MM.1S (cell line): Measurements from ENCODE around the gene XPNPEP2.

ENCODE experiments used
- DNase-seq: peaks from one replicate; pipeline ENCODE4 v3.0.0-alpha.2; 2015
- H2AFZ ChIP-seq: fragments of 300-600 bp; sonication (generic); 2 replicates; pipeline ENCODE4 v1.6.0; 2016; ENCODE audit warnings: antibody characterized with exemption, low read length
- H3F3A ChIP-seq: fragments of 300-600 bp; sonication (generic); 2 replicates; pipeline ENCODE4 v1.6.1; 2016; ENCODE audit warnings: mild to moderate bottlenecking, antibody characterized with exemption, low read length, moderate library complexity, mixed read lengths; ENCODE audit not compliant: insufficient read depth
- H3K27ac ChIP-seq: fragments of 300-600 bp; sonication (generic); 2 replicates; pipeline ENCODE4 v1.5.1; 2016; ENCODE audit warnings: mild to moderate bottlenecking, low read length
- H3K27me3 ChIP-seq: fragments of 300-600 bp; sonication (generic); replicated peaks from 2 replicates; pipeline ENCODE4 v1.6.0; 2016; ENCODE audit warnings: low read length; ENCODE audit not compliant: insufficient read depth
- H3K36me3 ChIP-seq: fragments of 300-600 bp; sonication (generic); replicated peaks from 2 replicates; pipeline ENCODE4 v1.6.1; 2016; ENCODE audit warnings: mild to moderate bottlenecking, low read length, mixed read lengths; ENCODE audit not compliant: insufficient read depth
- H3K4me1 ChIP-seq: fragments of 300-600 bp; sonication (generic); 2 replicates; pipeline ENCODE4 v1.6.1; 2016; ENCODE audit warnings: low read length, mixed read lengths
- H3K4me2 ChIP-seq: fragments of 300-600 bp; sonication (generic); 2 replicates; pipeline ENCODE4 v1.6.0; 2016; ENCODE audit warnings: low read depth, low read length
- H3K4me3 ChIP-seq: fragments of 300-600 bp; sonication (generic); 2 replicates; pipeline ENCODE4 v1.5.1; 2016; ENCODE audit warnings: low read length, mixed read lengths
- H3K79me2 ChIP-seq: fragments of 300-600 bp; sonication (generic); 2 replicates; pipeline ENCODE4 v1.6.1; 2016; ENCODE audit warnings: mixed run types, low read length, mixed read lengths
- H3K9ac ChIP-seq: fragments of 300-600 bp; sonication (generic); 2 replicates; pipeline ENCODE4 v1.6.1; 2016; ENCODE audit warnings: low read length, mixed read lengths
- H3K9me2 ChIP-seq: fragments of 300-600 bp; sonication (generic); replicated peaks from 2 replicates; pipeline ENCODE4 v1.6.1; 2016; ENCODE audit warnings: mild to moderate bottlenecking, low read length, mixed read lengths; ENCODE audit not compliant: insufficient read depth
- H3K9me3 ChIP-seq: fragments of 300-600 bp; sonication (generic); replicated peaks from 2 replicates; pipeline ENCODE4 v1.6.1; 2016; ENCODE audit warnings: mild to moderate bottlenecking, low read length, mixed read lengths; ENCODE audit not compliant: insufficient read depth
- H4K20me1 ChIP-seq: fragments of 300-600 bp; sonication (generic); 2 replicates; pipeline ENCODE4 v1.6.1; 2016; ENCODE audit warnings: mild to moderate bottlenecking, low read length, moderate library complexity, mixed read lengths; ENCODE audit not compliant: insufficient read depth
- CTCF ChIP-seq: fragments of 300-600 bp; sonication (generic); IDR thresholded peaks from 2 replicates; pipeline ENCODE4 v1.5.1; 2016; ENCODE audit warnings: antibody characterized with exemption, low read length, mixed read lengths
- EZH2 ChIP-seq: fragments of 300-600 bp; sonication (generic); optimal IDR thresholded peaks from 2 replicates; pipeline ENCODE3; 2017; ENCODE audit warnings: low read depth, mild to moderate bottlenecking, antibody characterized with exemption, low read length, mixed read lengths
- EZH2phosphoT487 ChIP-seq: fragments of 300-600 bp; sonication (generic); IDR thresholded peaks from 2 replicates; pipeline ENCODE4 v1.6.1; 2018; ENCODE audit warnings: antibody characterized with exemption, low read length

Gene XPNPEP2

GRCh38 chrX:129705377-129705925, 33.3 kb upstream of the XPNPEP2 start:
- H3K9me3 ChIP-seq: no peaks in the 10 kb centered on the region
- no peaks in the 10 kb centered on the region for H3K27me3 ChIP-seq
- H3K4me1 ChIP-seq: no peaks in the 10 kb centered on the region
- no peaks in the 10 kb centered on the region for H3F3A ChIP-seq
- H2AFZ ChIP-seq: no peak overlapping the region
- no peaks in the 10 kb centered on the region for H3K36me3 ChIP-seq
- no peaks in the 10 kb centered on the region for H4K20me1 ChIP-seq
- no peak for DNase-seq
- H3K4me2 ChIP-seq: no peak overlapping the region
- TF ChIP-seq CTCF (no peak), EZH2 (no peak), EZH2phosphoT487 (no peak)
- no peak overlapping the region for H3K27ac ChIP-seq
- no peak overlapping the region for H3K9ac ChIP-seq
- H3K9me2 ChIP-seq: no peaks in the 10 kb centered on the region
- no peaks in the 10 kb centered on the region for H3K79me2 ChIP-seq
- H3K4me3 ChIP-seq: no peak overlapping the region

GRCh38 chrX:129705988-129706387, 32.8 kb upstream of the XPNPEP2 start:
- no peak overlapping the region for H3K27ac ChIP-seq
- H2AFZ ChIP-seq: no peak overlapping the region
- H3F3A ChIP-seq: no peaks in the 10 kb centered on the region
- DNase-seq: no peak
- no peak overlapping the region for H3K4me3 ChIP-seq
- no peak overlapping the region for H3K9ac ChIP-seq
- H4K20me1 ChIP-seq: no peaks in the 10 kb centered on the region
- H3K4me2 ChIP-seq: no peak overlapping the region
- H3K4me1 ChIP-seq: no peaks in the 10 kb centered on the region
- no peak for TF ChIP-seq CTCF
- no peak for TF ChIP-seq EZH2
- no peak for TF ChIP-seq EZH2phosphoT487
- H3K9me3 ChIP-seq: no peaks in the 10 kb centered on the region
- no peaks in the 10 kb centered on the region for H3K36me3 ChIP-seq
- H3K27me3 ChIP-seq: no peaks in the 10 kb centered on the region
- no peaks in the 10 kb centered on the region for H3K9me2 ChIP-seq
- H3K79me2 ChIP-seq: no peaks in the 10 kb centered on the region

GRCh38 chrX:129706400-129707072, 32.2 kb upstream of the XPNPEP2 start:
- Histone ChIP-seq H3K4me3 (no peak overlapping the region), H3K9me3 (no peaks in the 10 kb centered on the region), H3K4me1 (no peaks in the 10 kb centered on the region), H3K4me2 (no peak overlapping the region), H4K20me1 (no peaks in the 10 kb centered on the region), H3K36me3 (no peaks in the 10 kb centered on the region), H2AFZ (no peak overlapping the region), H3K27ac (no peak overlapping the region), H3F3A (no peaks in the 10 kb centered on the region), H3K79me2 (no peaks in the 10 kb centered on the region), H3K9me2 (no peaks in the 10 kb centered on the region), H3K27me3 (no peaks in the 10 kb centered on the region), H3K9ac (no peak overlapping the region)
- DNase-seq: no peak
- TF ChIP-seq CTCF (no peak), EZH2 (no peak), EZH2phosphoT487 (no peak)
